ENCODE results near the gene P2RX4.
A peak's percentile ranks its signal among the peaks of the same experiment; 100 is the strongest.
"Not testable (repeated sequence)": the region's sequence is repeated elsewhere in the genome, so short reads cannot be mapped to it uniquely, and the experiment has no call there.

P2RX4 gene

GRCh38 chr12:121222847-121223246 lies 12.9 kb downstream of the P2RX4 start:
- DNase-seq (ENCODE audit: low read depth in 3 of 3) = no peak

- DNase-seq (ENCODE audit: low read depth in 3 of 3) = no peak
Observed at GRCh38 chr12:121223292-121224285, 13.7 kb downstream of the P2RX4 start.

DNA sequence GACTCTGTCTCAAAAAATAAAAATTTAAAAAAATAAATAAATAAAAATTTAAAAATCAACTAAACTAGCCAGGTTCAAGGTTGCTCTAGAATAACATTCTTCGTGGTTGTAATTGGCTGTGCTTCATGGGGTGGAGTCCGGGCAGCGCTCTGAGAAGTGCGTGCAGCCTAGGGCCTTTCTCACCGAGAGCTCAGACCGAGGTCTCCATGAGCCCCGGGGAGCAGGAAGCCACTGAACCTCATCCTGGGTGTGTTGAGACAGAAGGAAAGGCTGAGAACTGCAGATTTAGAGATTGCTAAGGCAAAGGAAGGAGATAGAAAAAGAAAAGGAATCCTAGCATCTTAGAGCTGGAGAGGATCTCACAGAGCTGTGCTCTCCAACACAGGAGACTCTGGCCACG lies 14.7 kb downstream of the P2RX4 start:
- DNase-seq (ENCODE audit: low read depth in 3 of 3) = no peak

DNA sequence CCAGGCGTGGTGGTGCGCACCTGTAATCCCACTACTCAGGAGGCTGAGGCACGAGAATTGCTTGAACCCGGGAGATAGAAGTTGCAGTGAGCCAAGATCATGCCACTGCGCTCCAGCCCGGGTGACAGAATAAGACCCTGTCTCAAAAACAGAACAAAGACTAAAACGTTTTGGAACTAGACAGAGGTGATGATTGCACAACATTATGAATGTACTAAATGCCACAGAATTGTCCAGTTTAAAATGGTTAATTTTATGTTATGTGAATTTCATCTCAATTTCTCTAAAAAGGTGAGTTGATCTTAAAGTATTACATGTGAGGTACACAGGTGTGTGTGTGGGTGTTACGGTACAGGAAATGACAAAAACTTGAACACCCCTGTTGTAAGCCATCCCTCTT lies 16.5 kb downstream of the P2RX4 start:
- DNase-seq (ENCODE audit: low read depth in 3 of 3) = no peak

DNA sequence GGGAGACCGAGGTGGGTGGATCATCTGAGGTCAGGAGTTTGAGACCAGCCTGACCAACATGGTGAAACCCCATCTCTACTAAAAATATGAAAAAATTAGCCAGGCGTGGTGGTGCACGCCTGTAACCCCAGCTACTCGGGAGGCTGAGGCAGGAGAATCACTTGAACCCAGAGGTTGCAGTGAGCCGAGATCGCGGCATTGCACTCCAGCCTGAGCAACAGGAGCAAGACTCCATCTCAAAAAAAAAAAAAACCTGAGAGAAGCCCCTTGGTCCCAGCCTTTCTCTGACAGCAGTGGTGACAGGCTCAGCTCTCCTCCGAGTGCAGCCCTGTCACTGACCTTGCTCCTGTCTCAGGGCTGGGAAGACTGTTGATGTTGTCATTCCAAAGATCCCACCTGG lies 16.9 kb downstream of the P2RX4 start:
- not testable (repeated sequence) for DNase-seq (ENCODE audit: low read depth in 3 of 3)

- DNase-seq (ENCODE audit: low read depth in 3 of 3) = no peak
Observed at GRCh38 chr12:121227294-121227693, 17.4 kb downstream of the P2RX4 start.

DNA sequence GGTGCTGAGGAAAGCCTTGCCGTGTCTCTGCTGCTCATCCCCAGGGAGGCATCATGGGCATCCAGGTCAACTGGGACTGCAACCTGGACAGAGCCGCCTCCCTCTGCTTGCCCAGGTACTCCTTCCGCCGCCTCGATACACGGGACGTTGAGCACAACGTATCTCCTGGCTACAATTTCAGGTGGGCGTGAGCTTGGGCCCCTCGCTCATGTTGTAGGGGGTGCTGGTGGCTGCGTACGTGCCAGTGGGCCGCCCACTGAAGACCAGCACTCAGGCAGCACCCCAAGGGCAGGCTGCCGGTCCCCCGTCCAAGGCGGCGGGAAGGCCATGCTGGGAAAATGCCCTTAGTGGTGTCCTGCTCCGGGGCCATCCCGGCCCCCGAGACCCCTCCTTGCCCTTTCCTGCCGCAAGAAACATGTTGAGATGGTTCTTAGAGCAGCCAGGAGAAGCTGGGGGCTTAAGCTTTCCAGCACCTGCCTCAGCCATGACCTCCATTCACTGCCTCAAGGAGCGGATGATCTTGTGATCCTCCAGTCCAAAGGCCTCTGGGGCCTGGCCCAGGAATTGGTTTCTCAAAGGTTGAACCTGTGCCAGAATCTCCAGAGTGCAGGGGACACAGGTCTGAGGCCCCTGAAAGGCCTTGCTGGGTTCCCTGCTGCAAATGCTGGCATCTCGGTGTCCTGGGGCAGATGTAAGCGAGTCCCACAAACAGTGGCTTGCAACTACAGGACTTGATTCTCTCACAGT lies 19.2 kb downstream of the P2RX4 start:
- DNase-seq (ENCODE audit: low read depth in 3 of 3) = no peak

- DNase-seq (ENCODE audit: low read depth in 3 of 3) = peak in 2 of 3 donors; percentile 31 to 60
Observed at GRCh38 chr12:121229826-121230537, 20.1 kb downstream of the P2RX4 start.

DNA sequence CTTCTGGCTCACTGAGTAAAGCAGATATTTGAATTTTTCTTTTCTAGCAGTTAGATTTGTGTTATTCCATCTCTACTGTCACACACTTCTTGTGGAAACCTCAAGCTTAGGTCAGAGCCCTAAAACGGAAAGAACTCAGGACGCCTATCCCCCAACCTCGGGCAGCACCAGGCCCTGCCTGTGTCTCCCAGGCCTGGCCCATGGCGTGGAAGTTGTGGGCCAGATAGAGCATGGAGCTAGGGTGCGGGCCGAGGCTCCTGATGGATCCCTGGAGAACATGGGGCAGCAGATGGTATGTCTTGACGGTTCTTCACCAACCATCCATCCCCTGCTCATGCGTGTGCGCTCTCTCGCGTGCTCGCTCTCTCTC lies 20.6 kb downstream of the P2RX4 start:
- DNase-seq (ENCODE audit: low read depth in 3 of 3) = no peak

DNA sequence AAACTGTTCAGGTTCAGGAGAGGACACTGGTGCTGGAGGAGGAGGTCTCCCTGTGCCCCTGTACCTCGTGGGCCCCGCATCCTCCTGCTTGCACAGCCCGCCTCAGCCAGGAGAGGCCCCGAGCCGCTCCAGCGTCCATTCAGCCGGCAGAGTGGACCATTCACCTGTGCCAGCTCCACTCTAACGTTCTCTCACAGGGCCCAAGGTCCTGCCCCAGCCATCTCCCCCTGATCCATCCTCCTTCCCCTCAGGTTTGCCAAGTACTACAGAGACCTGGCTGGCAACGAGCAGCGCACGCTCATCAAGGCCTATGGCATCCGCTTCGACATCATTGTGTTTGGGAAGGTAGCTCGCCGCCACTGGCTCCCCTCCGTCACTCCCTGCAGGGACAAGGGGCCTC lies 22.2 kb downstream of the P2RX4 start:
- no peak for DNase-seq (ENCODE audit: low read depth in 3 of 3)

GRCh38 chr12:121232977-121233627 lies 23.2 kb downstream of the P2RX4 start:
- DNase-seq (ENCODE audit: low read depth in 3 of 3) = no peak

DNA sequence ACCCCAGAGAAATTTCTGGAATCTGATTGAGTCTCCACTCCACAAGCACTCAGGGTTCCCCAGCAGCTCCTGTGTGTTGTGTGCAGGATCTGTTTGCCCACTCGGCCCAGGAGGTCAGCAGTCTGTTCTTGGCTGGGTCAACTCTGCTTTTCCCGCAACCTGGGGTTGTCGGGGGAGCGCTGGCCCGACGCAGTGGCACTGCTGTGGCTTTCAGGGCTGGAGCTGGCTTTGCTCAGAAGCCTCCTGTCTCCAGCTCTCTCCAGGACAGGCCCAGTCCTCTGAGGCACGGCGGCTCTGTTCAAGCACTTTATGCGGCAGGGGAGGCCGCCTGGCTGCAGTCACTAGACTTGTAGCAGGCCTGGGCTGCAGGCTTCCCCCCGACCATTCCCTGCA lies 23.7 kb downstream of the P2RX4 start:
- no peak for DNase-seq (ENCODE audit: low read depth in 3 of 3)

DNA sequence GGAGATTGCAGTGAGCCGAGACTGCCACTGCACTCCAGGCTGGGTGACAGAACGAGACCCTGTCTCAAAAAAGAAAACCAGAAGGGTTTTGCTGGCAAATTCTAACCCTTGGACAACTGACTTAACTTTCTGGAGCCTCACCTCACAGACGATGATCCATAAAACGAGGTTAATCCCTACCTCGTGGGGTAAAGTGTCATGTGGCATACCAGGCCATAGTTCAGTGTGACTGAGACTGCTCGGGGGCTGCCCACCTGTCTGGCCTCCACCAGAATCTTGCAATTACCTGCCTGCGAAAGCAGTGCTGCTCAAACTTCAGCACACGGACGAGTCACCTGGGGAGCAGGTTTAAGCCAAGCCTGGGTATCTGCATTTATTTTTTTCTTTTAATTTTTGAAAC lies 26.8 kb downstream of the P2RX4 start:
- DNase-seq (ENCODE audit: low read depth in 3 of 3) = no peak

- DNase-seq (ENCODE audit: low read depth in 3 of 3) = no peak
Observed at GRCh38 chr12:121237415-121237814, 27.5 kb downstream of the P2RX4 start.

DNA sequence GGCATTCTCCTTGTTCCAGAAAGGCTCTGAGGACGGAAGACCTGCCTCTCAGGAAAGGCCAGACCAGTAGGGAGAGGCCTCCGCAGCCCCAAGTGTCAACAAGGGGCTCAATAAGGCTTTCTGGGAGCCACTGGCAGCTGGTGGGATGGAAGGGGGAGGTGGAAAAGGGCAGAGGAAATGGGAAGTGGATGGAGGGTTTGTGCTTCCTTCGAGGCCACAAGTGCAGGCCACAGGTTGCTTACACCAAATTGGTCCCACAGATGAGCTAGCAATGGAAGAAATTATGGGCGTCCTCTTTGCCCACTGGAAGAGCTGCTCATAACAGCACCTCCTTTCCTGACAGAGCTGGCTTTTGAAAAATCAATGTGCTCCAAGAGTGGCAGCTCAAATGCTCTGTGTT lies 28.2 kb downstream of the P2RX4 start:
- no peak for DNase-seq (ENCODE audit: low read depth in 3 of 3)

DNA sequence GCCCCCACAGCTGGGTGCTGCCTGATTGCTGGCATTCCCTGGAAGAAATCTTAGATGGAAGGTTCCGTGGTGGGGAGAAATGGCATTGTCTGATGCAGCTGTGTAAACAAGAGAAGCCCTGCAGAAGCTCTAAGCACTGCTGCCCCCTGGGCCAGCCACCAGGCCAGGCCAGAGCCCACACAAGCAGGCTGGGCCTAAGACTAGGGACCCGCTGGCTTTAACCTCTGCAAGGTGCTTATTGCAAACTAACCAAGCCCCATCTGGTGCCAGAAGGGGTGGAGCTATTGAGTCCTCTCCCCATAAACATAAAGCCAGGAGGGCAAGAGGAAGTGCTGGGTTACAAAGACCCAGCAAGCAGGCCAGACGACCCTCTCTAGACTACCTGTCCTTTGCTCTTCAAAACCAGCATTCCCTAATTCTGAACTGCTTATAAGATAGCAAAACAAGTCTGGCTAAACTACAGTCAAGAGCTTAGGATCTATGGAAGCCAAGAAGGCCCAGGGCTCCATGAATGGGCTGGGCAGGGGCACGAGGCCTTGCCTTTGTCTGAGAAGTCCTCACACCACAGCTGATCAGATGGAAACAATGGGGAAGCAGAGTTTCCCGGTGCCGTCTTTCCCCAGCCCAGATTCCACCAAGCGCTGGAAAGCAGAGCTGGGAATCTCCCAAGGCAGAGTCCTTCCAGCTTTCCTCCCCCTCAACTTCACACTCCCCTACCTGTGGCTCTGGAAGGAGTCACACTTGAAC lies 28.8 kb downstream of the P2RX4 start:
- no peak for DNase-seq (ENCODE audit: low read depth in 3 of 3)

- DNase-seq (ENCODE audit: low read depth in 3 of 3) = no peak
Observed at GRCh38 chr12:121239351-121240061, 29.6 kb downstream of the P2RX4 start.

DNA sequence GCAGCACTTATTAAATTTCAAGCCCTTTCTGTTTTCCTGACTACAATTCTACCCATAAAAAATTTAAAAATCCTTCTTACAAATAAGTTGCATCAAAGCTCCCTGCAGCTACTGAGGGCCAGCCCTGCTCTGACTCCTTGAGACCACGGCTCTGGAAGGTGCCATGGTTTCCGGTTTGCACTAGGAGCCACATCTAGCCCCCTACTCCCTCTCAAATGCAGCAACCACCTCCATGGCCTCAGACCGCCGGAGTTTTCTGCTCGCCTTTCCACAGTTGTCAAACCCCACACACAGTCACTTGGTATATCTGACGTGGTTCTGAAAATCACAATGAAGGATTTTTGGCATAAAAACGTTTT lies 30.1 kb downstream of the P2RX4 start:
- DNase-seq (ENCODE audit: low read depth in 3 of 3) = no peak

DNA sequence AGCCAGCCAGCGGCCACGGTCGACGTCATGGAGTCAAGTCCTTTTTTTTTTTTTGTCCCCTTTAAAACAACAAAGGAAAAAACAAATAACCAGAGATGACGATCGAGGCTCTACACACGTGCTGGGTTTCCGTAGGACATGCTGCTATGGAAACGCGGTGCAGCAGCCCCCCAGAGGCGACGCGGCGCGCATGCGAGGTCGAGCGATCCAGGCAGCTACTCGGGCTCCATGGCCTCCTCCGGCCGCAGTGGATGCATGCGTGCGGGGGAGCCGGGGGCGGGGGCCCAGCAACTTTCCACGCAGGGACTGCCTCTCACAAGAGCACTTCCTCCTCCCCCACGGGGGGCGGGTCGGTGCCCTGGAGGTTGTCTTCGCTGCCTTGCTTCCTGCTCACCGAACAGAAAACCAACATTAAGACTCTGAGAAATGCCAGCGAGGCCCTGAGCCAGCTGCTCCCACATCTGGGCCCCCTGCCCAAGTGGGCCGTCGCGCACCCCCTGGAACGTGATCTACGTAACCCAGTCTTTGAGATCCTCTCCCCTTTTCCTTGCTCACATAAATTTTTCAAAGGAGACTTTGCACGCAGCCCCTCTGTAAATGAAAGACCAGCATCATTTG lies 30.7 kb downstream of the P2RX4 start:
- peak; percentile 48 to 62 (median 60) for DNase-seq (ENCODE audit: low read depth in 3 of 3)

All from stimulated activated CD4-positive, alpha-beta T cell treated with anti-CD3 and anti-CD28 coated beads, TNF-alpha, amount 100 ng/mL, for 48 hours (primary cell).